GM13976 (cell line): ENCODE data around the gene RHOD.

Source experiments
- DNase-seq: peaks from one replicate; pipeline ENCODE4 v3.0.0; 2012; ENCODE audit warnings: low spot score
- in situ Hi-C: fragments of 300-500 bp; cut with MboI; formaldehyde crosslinking; loops from one replicate; pipeline ENCODE4 v1.12.0; 2022; ENCODE audit warnings: low sequenced_read_pairs, mixed read lengths, inconsistent platforms; ENCODE audit not compliant: unreplicated experiment
- TF ChIP-seq, protein P1 (sequence below): IDR thresholded peaks from 2 replicates; pipeline ENCODE4 v1.5.1; 2012; ENCODE audit warnings: borderline replicate concordance, mild to moderate bottlenecking; ENCODE audit not compliant: insufficient read depth; ENCODE audit errors: extremely low read depth, missing control alignments, control extremely low read depth

RHOD gene

DNA sequence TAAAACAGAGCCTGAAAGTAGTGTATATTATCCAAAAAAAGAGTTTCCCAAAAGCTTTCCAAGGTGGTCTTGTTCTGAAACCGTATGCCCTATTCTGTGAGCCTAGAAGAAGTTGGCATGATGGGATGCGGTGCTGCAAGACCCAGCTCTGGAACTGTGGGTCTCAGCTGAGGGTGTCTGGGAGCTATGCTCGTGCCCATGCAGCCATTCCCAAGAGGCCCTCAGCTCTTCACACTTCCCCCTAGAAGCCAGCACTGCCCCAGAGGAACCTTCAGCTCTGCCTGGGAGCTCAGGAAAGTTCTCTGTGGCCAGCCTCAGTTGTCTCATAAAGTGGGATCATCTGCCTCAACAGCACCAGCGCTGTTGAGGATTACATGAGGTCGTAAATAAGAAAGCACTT is 40.1 kb upstream of the RHOD start:
- DNase-seq = no peak
- TF ChIP-seq, protein P1, sequence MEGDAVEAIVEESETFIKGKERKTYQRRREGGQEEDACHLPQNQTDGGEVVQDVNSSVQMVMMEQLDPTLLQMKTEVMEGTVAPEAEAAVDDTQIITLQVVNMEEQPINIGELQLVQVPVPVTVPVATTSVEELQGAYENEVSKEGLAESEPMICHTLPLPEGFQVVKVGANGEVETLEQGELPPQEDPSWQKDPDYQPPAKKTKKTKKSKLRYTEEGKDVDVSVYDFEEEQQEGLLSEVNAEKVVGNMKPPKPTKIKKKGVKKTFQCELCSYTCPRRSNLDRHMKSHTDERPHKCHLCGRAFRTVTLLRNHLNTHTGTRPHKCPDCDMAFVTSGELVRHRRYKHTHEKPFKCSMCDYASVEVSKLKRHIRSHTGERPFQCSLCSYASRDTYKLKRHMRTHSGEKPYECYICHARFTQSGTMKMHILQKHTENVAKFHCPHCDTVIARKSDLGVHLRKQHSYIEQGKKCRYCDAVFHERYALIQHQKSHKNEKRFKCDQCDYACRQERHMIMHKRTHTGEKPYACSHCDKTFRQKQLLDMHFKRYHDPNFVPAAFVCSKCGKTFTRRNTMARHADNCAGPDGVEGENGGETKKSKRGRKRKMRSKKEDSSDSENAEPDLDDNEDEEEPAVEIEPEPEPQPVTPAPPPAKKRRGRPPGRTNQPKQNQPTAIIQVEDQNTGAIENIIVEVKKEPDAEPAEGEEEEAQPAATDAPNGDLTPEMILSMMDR = no peak
- in situ Hi-C loops = no loop called here

DNA sequence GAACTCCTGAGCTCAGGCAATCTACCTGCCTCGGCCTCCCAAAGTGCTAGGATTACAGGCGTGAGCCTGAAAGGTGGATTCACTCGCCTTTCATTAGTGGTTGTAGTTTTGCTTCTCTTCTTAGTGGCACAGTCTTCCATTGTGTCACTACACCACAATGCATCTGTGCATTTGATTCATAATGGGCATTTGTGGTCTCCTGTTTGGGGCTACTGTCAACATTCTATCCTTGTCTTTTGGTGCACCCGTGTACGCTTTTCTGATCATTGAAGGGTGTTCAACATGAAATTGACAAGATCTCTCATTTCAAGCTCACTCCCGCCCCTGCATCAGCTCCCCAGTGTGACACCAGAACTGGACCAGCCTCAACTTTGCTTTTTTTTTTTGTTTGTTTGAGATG is 35.7 kb upstream of the RHOD start:
- no peak for DNase-seq
- TF ChIP-seq, protein P1 = no peak
- in situ Hi-C loops = no loop called here

DNA sequence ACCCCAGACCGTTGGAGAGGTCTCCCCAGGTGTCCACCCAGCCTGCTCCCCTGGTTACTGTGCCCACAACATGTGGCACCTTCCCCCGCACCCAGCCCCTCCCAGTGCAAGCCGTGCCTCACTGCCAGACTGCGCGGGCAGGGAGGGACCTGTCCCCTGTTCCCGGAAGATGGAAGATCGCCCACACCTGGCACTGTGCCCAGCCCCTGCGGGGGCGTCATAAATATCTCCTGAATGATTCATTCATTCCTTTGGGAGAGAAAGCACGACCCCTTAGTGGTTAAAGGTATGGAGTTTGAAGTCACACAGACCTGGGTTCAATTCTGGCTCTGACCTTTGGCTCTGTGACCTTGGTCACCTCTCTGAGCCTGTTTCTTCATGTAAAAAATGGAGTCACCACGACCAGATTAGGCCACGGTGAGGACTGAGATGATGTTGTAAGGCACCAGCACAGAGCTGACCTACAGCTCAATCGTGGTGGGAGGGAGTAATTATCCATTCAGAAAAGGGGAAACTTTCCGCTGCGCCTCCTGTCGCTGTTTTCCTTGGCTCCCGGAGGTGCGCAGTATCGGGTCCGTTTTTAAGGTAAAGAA is 34.2 kb upstream of the RHOD start:
- TF ChIP-seq, protein P1 = no peak
- DNase-seq = no peak
- in situ Hi-C loops = no loop called here

DNA sequence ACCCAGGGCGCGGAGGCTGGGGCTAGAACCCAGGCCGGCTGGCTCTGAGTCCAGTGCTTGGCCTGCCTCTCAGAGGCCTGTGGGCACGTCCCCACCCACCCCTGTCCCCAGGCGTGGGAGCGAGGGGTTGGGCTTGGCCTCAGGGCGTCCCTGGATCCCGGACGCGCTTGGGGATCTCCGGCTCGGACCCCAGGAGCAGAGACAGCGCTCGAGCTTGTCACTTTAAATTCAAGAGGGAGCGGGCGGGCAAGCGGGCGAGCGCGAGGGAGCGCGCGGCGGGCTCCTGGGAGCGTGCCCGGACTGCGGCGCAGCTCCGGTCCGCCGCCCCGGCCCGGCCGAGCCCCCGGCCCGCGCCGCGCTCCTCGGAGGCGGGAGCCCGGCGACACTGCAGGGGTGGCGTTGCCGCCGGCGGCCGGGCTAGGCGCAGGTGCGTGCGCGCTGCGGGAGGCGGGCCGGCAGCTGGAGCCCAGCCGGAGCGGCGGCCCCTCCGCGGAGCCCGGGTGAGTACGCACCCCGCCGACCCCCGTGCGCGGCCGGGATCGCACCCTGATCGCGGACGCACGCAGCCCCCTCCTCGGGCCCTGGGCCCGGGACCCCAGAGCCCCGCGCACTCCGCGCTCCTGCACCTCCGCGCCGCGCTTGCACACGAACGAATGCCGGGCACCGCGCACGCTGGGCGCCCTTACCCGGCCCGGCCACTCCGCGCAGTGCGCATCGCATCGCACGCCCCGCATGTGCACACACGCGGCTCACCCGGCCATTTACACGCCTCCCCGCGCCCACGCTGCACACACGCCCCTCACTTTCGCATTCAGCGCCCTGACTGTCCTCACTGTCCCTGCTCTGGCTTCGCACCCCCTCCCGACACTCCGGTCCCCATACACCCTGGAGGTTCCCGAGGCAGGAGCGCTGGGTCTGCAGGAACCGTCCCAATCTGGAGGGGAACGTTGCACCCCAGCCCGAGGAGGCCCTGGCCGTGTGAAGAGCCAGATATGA is 33.4 kb upstream of the RHOD start, which contains the start of gene SYT12:
TSS of gene SYT12 (plus strand) at position 174 of the 996 bp plus-strand sequence. CDS start 7,011 bp downstream, outside the sequence.
- DNase-seq = no peak
- TF ChIP-seq, protein P1 = no peak
- in situ Hi-C loops = no loop called here

DNA sequence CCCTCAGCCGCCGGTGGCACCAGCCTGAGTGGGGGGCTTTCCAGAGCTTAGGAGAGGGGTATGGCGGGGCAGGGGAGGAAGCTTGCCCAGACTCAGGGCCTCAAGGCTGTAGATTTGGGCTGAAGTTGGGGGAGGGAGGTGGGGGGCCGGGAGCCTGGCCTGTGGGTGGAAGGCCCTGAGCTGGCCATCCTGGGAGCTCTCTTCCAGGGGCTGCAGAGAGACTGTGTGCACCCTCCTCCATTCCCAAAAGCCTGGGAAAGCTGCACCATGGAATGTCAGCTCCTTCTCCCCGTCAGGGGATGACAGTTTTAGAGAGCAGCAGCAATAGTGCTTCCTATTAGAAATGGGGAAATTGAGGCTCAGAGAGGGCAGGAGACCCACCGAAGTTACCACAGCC is 32.7 kb upstream of the RHOD start:
- in situ Hi-C loops = no loop called here
- no peak for DNase-seq
- TF ChIP-seq, protein P1 = no peak

DNA sequence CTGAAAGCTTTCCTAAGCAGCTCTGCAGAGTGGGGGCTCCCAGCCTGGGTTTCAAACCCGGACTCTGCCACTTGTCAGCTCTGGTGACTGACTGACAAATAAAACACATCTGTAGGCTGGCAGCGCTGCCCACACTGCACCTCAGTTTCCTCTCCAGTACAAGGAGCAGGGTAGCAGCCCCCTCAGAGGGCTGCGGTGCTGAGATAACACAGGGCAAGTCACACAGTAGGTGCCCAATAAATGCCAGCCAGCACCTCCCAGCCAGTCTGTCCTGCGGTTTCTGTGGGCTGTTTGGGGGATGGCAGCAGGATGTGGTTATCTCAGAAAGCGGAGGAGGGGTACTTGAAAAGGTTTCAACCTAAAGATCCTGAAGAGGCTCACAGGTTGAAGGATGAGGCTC is 32.2 kb upstream of the RHOD start:
- TF ChIP-seq, protein P1 = no peak
- no peak for DNase-seq

More for the DNA sequence above, 32.2 kb upstream of the RHOD start:
- in situ Hi-C loops = no loop called here
